H9 (cell line): ENCODE measurements around the gene HNRNPF. TPM values are rescaled to one million over a fixed set of nuclear protein-coding genes. Genes with fewer than 3 reads are reported as not detected.

Source experiments
- DNase-seq: peaks from one replicate; pipeline ENCODE4 v3.0.0-alpha.2; 2017
- H2AFZ ChIP-seq: one replicate; pipeline ENCODE4 v1.6.1; 2013; ENCODE audit warnings: mild to moderate bottlenecking, low read length, control low read depth, moderate library complexity
- H2AK5ac ChIP-seq: 2 replicates; pipeline ENCODE4 v1.6.1; 2013; ENCODE audit warnings: low read length, control low read depth, mixed read lengths; ENCODE audit not compliant: insufficient read length
- H2BK120ac ChIP-seq: one replicate; pipeline ENCODE4 v1.6.1; 2013; ENCODE audit warnings: low read depth, mild to moderate bottlenecking, low read length, control low read depth, inconsistent platforms; ENCODE audit not compliant: poor library complexity, severe bottlenecking
- H2BK12ac ChIP-seq: 2 replicates; pipeline ENCODE4 v1.6.1; 2013; ENCODE audit warnings: low read length, control low read depth, mixed read lengths, low read depth; ENCODE audit not compliant: insufficient read length
- H2BK15ac ChIP-seq: 2 replicates; pipeline ENCODE4 v1.6.1; 2013; ENCODE audit warnings: low read depth, low read length, control low read depth
- H2BK20ac ChIP-seq: one replicate; pipeline ENCODE4 v1.6.1; 2013; ENCODE audit warnings: low read depth, mild to moderate bottlenecking, low read length, control low read depth, inconsistent platforms; ENCODE audit not compliant: poor library complexity, severe bottlenecking
- H2BK5ac ChIP-seq: 2 replicates; pipeline ENCODE4 v1.6.1; 2013; ENCODE audit warnings: low read length, control low read depth, mixed read lengths; ENCODE audit not compliant: insufficient read length
- H3K14ac ChIP-seq: 2 replicates; pipeline ENCODE4 v1.6.1; 2013; ENCODE audit warnings: low read length, control low read depth; ENCODE audit not compliant: insufficient read depth
- H3K18ac ChIP-seq: 2 replicates; pipeline ENCODE4 v1.6.1; 2013; ENCODE audit warnings: low read depth, mild to moderate bottlenecking, mixed read lengths, low read length, control low read depth; ENCODE audit not compliant: insufficient read length
- H3K23ac ChIP-seq: 2 replicates; pipeline ENCODE4 v1.6.1; 2013; ENCODE audit warnings: low read length, control low read depth, mixed read lengths, low read depth; ENCODE audit not compliant: insufficient read length
- H3K23me2 ChIP-seq: 2 replicates; pipeline ENCODE4 v1.6.1; 2013; ENCODE audit warnings: low read depth, mild to moderate bottlenecking, mixed read lengths, low read length, control low read depth; ENCODE audit not compliant: insufficient read length, poor library complexity, severe bottlenecking
- H3K27ac ChIP-seq: 2 replicates; pipeline ENCODE4 v1.5.1; 2013; ENCODE audit warnings: low read length, control low read depth, mixed read lengths, low read depth; ENCODE audit not compliant: insufficient read length
- H3K27me3 ChIP-seq: 2 replicates; pipeline ENCODE4 v1.6.1; 2013; ENCODE audit warnings: low read length, control low read depth, inconsistent platforms; ENCODE audit not compliant: insufficient read depth
- H3K4ac ChIP-seq: 2 replicates; pipeline ENCODE4 v1.6.1; 2013; ENCODE audit warnings: low read depth, mild to moderate bottlenecking, control low read depth, inconsistent platforms, low read length, moderate library complexity
- H3K4me1 ChIP-seq: 2 replicates; pipeline ENCODE4 v1.6.1; 2013; ENCODE audit warnings: low read length, control low read depth, inconsistent platforms; ENCODE audit not compliant: insufficient read depth
- H3K4me2 ChIP-seq: 2 replicates; pipeline ENCODE4 v1.6.1; 2013; ENCODE audit warnings: low read length, control low read depth, mixed read lengths; ENCODE audit not compliant: insufficient read length, insufficient read depth
- H3K56ac ChIP-seq: 2 replicates; pipeline ENCODE4 v1.6.1; 2013; ENCODE audit warnings: low read depth, mild to moderate bottlenecking, mixed read lengths, low read length, control low read depth; ENCODE audit not compliant: insufficient read length
- H3K79me1 ChIP-seq: 2 replicates; pipeline ENCODE4 v1.6.1; 2013; ENCODE audit warnings: low read depth, mild to moderate bottlenecking, moderate library complexity, low read length, control low read depth, inconsistent platforms; ENCODE audit not compliant: insufficient read depth, poor library complexity, severe bottlenecking
- H3K79me2 ChIP-seq: 2 replicates; pipeline ENCODE4 v1.6.1; 2013; ENCODE audit warnings: low read length, control low read depth, inconsistent platforms; ENCODE audit not compliant: insufficient read depth
- H3K9ac ChIP-seq: 2 replicates; pipeline ENCODE4 v1.6.1; 2013; ENCODE audit warnings: low read length, control low read depth, mixed read lengths; ENCODE audit not compliant: insufficient read length; ENCODE audit errors: extremely low read depth
- H3K9me3 ChIP-seq: one replicate; pipeline ENCODE4 v1.6.1; 2013; ENCODE audit warnings: low read depth, low read length, inconsistent platforms; ENCODE audit not compliant: control insufficient read depth
- H3T11ph ChIP-seq: one replicate; pipeline ENCODE4 v1.6.1; 2013; ENCODE audit warnings: mild to moderate bottlenecking, low read length, control low read depth, inconsistent platforms
- H4K20me1 ChIP-seq: one replicate; pipeline ENCODE4 v1.6.1; 2013; ENCODE audit not compliant: control insufficient read depth, insufficient read length, insufficient read depth
- H4K5ac ChIP-seq: 2 replicates; pipeline ENCODE4 v1.6.1; 2013; ENCODE audit warnings: low read depth, mild to moderate bottlenecking, mixed read lengths, low read length, control low read depth; ENCODE audit not compliant: insufficient read length
- H4K8ac ChIP-seq: replicated peaks from 2 replicates; pipeline ENCODE4 v1.6.1; 2013; ENCODE audit warnings: low read length, control low read depth, mixed read lengths, low read depth; ENCODE audit not compliant: insufficient read length
- H4K91ac ChIP-seq: 2 replicates; pipeline ENCODE4 v1.6.1; 2013; ENCODE audit warnings: low read depth, mild to moderate bottlenecking, moderate library complexity, mixed read lengths, low read length, control low read depth; ENCODE audit not compliant: insufficient read length
- H3K27ac Mint-ChIP-seq, 3 experiments: 2 replicates in 2 of 3; 3 replicates in 1 of 3; pipeline ENCODE4 v1.8.0; 2020 to 2021; ENCODE audit warnings: mixed read lengths in 3 of 3, mild to moderate bottlenecking in 1 of 3, moderate library complexity in 1 of 3
- H3K27me3 Mint-ChIP-seq: 2 replicates; pipeline ENCODE4 v1.8.0; 2021; ENCODE audit warnings: low read depth, mild to moderate bottlenecking, moderate library complexity, mixed read lengths
- H3K36me3 Mint-ChIP-seq, 3 experiments: 2 replicates in 2 of 3; 3 replicates in 1 of 3; pipeline ENCODE4 v1.8.0; 2020 to 2021; ENCODE audit warnings: low read depth in 3 of 3, mixed read lengths in 3 of 3; ENCODE audit not compliant: insufficient read depth in 1 of 3
- H3K4me1 Mint-ChIP-seq, 2 experiments: 2 replicates each; pipeline ENCODE4 v1.8.0; 2020; ENCODE audit warnings: mixed read lengths in 2 of 2
- H3K4me3 Mint-ChIP-seq, 2 experiments: 2 replicates in 1 of 2; 3 replicates in 1 of 2; pipeline ENCODE4 v1.8.0; 2020 to 2021; ENCODE audit warnings: mild to moderate bottlenecking in 2 of 2, mixed read lengths in 2 of 2, moderate library complexity in 1 of 2
- H3K9me3 Mint-ChIP-seq, 2 experiments: 2 replicates in 1 of 2; 3 replicates in 1 of 2; pipeline ENCODE4 v1.8.0; 2020; ENCODE audit warnings: mild to moderate bottlenecking in 2 of 2, mixed read lengths in 2 of 2, moderate library complexity in 1 of 2
- WGBS: extraction: QIAGEN DNeasy Blood & Tissue Kit; methylation state at CpG from one replicate; pipeline ENCODE4 v1.1.7; 2013; ENCODE audit warnings: missing lambda C conversion rate, low lambda C conversion rate, mixed read lengths; ENCODE audit not compliant: insufficient read length; ENCODE audit errors: extremely low coverage; 5-methylcytosine and 5-hydroxymethylcytosine counted together
- total RNA-seq: library from RNA; stranded (reverse); gene quantifications from 2 replicates; pipeline ENCODE4 v1.2.1, GENCODE V29; 2021
- TF ChIP-seq, protein P1 (sequence below): fragments of 200-600 bp; sonication (generic); conservative IDR thresholded peaks from 3 replicates; pipeline ENCODE4 v1.8.0; 2021; ENCODE audit warnings: antibody characterized with exemption, mild to moderate bottlenecking

HNRNPF gene
- total RNA-seq, 1 experiment from 2014 or later, result 411 TPM

DNA sequence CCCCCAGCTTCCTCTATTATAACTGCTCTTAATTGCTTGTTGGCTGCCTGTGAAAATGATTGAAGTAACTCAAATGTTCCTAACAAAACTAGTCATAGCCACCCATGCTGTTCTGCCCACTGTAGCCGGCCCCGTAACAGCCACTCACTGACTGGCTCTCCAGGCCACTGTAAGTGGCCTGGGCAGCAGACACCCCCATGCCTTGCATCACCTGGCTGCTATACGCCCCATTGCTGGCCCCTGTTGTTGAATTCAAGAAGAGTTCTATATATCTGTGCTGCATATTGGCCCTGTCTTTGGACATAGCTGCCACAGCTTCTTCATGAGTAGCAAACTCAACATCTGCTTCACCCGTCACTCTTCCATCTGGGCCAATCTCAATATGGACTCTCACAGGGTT lies 22.4 kb downstream of the HNRNPF start:
- Histone ChIP-seq H3K18ac (no peak overlapping the region), H2BK20ac (no peak overlapping the region), H2BK12ac (no peak overlapping the region), H3K27ac (no peak overlapping the region), H3K79me2 (peaks cover 4% of the 10 kb centered on the region; the same call in 1 of the 2 replicates), H3K4ac (no peak overlapping the region), H3K23me2 (no peaks in the 10 kb centered on the region), H3K9me3 (no peaks in the 10 kb centered on the region), H3K23ac (no peak overlapping the region), H3K4me1 (no peaks in the 10 kb centered on the region), H4K91ac (no peak overlapping the region), H2BK15ac (no peak overlapping the region), H4K5ac (no peak overlapping the region), H4K8ac (no peak overlapping the region), H3K14ac (no peak overlapping the region), H3K4me2 (no peak overlapping the region), H2AK5ac (no peak overlapping the region), H3K79me1 (no peaks in the 10 kb centered on the region), H3K9ac (no peak overlapping the region), H2BK5ac (no peak overlapping the region), H3K27me3 (no peaks in the 10 kb centered on the region), H3K56ac (no peak overlapping the region), H3T11ph (no peak overlapping the region), H2AFZ (no peak overlapping the region), H4K20me1 (no peaks in the 10 kb centered on the region), H2BK120ac (no peak overlapping the region)
- H3K27ac Mint-ChIP-seq, result peak overlapping the region in 1 of 3 experiments; percentile 26; a peak in 2 of 7 replicates
- no CpG with 5 or more reads among the region's 4 CpGs for WGBS
- no peak overlapping the region for H3K4me3 Mint-ChIP-seq
- H3K27me3 Mint-ChIP-seq, result no peaks in the 10 kb centered on the region
- no peak for DNase-seq
- H3K36me3 Mint-ChIP-seq, result peaks cover 44 to 64% (median 59%) of the 10 kb centered on the region in 3 experiments
- TF ChIP-seq, protein P1, sequence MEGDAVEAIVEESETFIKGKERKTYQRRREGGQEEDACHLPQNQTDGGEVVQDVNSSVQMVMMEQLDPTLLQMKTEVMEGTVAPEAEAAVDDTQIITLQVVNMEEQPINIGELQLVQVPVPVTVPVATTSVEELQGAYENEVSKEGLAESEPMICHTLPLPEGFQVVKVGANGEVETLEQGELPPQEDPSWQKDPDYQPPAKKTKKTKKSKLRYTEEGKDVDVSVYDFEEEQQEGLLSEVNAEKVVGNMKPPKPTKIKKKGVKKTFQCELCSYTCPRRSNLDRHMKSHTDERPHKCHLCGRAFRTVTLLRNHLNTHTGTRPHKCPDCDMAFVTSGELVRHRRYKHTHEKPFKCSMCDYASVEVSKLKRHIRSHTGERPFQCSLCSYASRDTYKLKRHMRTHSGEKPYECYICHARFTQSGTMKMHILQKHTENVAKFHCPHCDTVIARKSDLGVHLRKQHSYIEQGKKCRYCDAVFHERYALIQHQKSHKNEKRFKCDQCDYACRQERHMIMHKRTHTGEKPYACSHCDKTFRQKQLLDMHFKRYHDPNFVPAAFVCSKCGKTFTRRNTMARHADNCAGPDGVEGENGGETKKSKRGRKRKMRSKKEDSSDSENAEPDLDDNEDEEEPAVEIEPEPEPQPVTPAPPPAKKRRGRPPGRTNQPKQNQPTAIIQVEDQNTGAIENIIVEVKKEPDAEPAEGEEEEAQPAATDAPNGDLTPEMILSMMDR, result no peak
- no peaks in the 10 kb centered on the region for H3K9me3 Mint-ChIP-seq
- peaks cover 6 to 8% of the 10 kb centered on the region in 2 experiments for H3K4me1 Mint-ChIP-seq
